ENCODE results near the gene ACE2.

Gene ACE2

DNA sequence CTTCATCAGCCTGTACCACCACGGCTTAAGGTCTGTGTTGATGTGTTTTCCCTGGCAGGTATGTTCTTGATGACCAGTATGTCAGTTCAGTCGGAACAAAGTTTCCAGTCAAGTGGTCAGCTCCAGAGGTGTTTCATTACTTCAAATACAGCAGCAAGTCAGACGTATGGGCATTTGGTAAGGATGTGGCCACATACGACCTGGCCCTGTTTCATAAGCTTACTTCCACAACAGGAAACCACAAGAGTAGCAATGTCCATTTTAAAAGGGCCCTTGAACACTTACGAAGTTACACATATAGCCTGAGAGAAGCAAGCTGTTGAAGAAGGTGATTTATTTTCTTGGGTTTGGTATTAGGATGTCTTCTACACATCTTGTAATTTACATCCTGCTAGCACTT lies 54.0 kb downstream of the ACE2 start:
- Histone ChIP-seq H3K27ac (no peak overlapping the region), H3K4me3 (no peak overlapping the region)
- TF ChIP-seq, protein P1, sequence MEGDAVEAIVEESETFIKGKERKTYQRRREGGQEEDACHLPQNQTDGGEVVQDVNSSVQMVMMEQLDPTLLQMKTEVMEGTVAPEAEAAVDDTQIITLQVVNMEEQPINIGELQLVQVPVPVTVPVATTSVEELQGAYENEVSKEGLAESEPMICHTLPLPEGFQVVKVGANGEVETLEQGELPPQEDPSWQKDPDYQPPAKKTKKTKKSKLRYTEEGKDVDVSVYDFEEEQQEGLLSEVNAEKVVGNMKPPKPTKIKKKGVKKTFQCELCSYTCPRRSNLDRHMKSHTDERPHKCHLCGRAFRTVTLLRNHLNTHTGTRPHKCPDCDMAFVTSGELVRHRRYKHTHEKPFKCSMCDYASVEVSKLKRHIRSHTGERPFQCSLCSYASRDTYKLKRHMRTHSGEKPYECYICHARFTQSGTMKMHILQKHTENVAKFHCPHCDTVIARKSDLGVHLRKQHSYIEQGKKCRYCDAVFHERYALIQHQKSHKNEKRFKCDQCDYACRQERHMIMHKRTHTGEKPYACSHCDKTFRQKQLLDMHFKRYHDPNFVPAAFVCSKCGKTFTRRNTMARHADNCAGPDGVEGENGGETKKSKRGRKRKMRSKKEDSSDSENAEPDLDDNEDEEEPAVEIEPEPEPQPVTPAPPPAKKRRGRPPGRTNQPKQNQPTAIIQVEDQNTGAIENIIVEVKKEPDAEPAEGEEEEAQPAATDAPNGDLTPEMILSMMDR (IDR thresholded peaks at IDR 0.05): no peak
- DNase-seq (ENCODE audit: low spot score): no peak

DNA sequence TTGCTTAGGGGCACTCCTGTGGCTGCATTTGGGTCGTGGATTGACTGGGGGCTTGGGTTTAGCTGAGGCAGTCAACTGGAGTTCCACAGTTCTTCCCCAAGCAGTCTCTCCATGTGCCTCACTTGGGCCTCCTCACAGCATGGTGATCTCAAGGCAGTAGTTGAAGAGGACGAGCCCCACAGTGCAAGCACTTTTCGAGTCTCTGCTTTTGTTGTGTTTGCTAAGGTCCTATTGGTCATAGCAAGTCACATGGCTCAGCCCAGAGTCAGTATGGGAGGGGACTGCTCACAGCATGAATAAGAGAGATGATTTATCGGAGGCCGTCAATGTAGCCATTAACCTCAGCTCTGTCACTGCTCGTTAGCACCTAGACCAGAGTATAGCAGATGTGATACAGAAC lies 70.4 kb downstream of the ACE2 start:
- TF ChIP-seq, protein P1 (IDR thresholded peaks at IDR 0.05): no peak
- DNase-seq (ENCODE audit: low spot score): no peak
- no peak overlapping the region for H3K27ac ChIP-seq
- no peak overlapping the region for H3K4me3 ChIP-seq

DNA sequence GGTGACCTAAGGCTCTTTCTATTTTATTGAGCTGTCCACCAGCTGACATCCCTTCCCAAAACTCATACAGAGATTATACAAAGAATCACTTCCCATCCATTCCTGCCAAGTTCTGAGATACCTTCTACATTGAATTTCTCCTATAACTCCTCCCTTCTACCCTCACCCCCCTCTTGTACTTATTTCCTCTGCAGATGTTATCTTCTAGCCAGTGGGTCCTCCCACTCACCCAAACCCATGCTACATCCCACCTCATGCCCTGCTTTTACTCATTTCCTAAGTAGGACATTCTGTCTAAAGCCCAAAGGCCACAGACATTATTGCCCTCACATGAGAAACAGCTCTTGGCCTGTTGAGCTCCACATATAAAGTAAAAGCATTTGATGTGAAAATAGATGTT lies 71.6 kb downstream of the ACE2 start:
- Histone ChIP-seq H3K4me3 (no peak overlapping the region), H3K27ac (no peak overlapping the region)
- TF ChIP-seq, protein P1 (IDR thresholded peaks at IDR 0.05): no peak
- no peak for DNase-seq (ENCODE audit: low spot score)

DNA sequence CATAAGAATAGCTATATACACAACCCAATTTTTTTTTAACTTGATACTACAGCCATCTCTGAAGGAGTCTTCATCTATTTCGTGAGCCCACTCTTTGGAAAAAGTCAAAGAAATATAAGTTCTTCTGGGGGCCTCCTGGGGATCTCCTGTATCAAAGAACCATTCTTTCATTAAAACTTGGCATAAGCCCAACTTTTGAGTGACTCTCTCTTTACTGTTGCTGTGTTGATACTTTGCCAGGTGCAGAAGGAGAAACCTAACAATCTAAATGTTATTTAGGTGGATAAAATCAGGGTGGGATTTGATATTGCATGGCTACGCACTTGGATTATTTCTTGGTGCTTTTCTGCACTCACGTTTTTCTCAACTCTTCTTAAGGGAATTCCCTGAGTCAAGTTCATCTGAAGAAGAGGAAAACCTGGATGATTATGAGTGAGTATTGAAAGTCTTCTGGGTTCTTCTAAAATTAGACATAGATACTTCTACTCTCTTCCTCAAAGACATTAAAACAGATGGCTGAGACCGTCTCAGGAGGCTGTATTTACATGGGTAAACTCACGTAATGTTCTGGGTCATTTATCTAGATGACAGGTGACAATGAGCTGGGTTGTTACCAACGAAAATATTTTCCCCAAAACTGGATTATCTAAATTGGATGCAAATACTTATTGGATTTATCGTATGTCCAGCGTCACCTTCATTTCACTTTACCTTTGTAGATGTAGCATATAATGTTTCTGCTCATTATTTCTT lies 74.9 kb downstream of the ACE2 start:
- H3K27ac ChIP-seq: no peak overlapping the region

DNA sequence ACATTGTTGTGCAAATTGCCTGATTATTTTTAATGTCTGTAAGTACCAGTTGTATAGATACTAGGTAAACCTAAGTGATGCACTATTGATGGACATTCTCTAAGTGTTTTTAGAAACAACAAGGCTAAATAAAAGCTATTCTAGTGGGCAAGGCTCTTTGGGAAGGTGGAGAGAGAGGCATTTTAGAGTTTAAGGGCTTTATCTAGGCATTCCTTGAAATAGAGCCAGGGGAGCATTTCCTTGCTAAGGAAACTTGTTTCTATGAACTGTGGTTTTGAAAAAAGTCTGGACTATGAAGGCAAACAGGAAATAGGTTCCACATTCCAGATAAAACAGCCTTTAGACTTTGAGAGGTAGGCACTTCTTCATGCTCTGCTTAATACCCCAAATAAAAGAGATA lies 76.3 kb downstream of the ACE2 start:
- TF ChIP-seq, protein P1 (IDR thresholded peaks at IDR 0.05): no peak
- no peak overlapping the region for H3K4me3 ChIP-seq
- no peak overlapping the region for H3K27ac ChIP-seq
- no peak for DNase-seq (ENCODE audit: low spot score)

More for the DNA sequence above, 74.9 kb downstream of the ACE2 start:
- DNase-seq (ENCODE audit: low spot score): no peak
- TF ChIP-seq, protein P1 (IDR thresholded peaks at IDR 0.05): no peak
- H3K4me3 ChIP-seq: no peak overlapping the region

DNA sequence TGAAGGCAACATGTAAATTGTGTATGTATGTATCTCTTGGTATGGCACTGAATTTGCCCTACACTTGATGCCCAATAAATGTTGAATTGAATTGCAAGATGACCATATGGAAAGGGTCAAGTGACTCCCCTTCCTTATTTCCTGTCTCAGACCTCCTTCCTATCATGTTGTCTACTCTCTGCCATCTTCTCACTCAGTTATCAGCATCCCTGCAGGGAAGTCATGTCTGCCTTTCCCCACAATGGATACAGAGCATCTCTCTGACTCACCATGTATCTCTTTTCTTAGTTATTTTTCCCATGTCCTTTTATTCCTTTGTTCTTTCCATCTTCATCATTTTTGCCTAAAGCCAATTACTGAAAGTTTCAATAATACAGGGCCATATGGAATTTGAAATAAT lies 77.7 kb downstream of the ACE2 start:
- no peak overlapping the region for H3K27ac ChIP-seq
- TF ChIP-seq, protein P1 (IDR thresholded peaks at IDR 0.05): no peak
- DNase-seq (ENCODE audit: low spot score): no peak
- no peak overlapping the region for H3K4me3 ChIP-seq

DNA sequence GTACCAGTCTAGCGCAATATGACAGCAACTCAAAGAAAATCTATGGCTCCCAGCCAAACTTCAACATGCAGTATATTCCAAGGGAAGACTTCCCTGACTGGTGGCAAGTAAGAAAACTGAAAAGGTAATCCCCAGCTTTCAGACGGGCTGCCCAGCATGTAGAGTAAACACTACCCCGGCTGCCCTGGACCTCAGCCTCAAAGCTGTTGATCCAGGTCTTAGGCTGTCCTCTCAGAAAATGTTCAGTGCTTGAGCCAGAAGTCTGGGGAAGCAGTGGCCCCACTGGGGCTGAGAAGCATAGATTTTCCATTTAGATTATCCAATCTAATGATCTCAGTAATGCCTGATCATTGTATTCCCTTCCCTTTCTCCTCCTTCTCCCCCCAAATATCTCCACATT lies 78.3 kb downstream of the ACE2 start:
- H3K27ac ChIP-seq: no peak overlapping the region
- H3K4me3 ChIP-seq: no peak overlapping the region
- TF ChIP-seq, protein P1 (IDR thresholded peaks at IDR 0.05): no peak
- no peak for DNase-seq (ENCODE audit: low spot score)
